ENCODE data around the gene RPL22. TPM values are rescaled to one million over a fixed set of nuclear protein-coding genes. Genes with fewer than 3 reads are reported as not detected.

RPL22 gene
- polyA plus RNA-seq, 1 donor (not counting 4 experiments of a cell fraction or from before 2014, with no cell fraction given), result 421 TPM

DNA sequence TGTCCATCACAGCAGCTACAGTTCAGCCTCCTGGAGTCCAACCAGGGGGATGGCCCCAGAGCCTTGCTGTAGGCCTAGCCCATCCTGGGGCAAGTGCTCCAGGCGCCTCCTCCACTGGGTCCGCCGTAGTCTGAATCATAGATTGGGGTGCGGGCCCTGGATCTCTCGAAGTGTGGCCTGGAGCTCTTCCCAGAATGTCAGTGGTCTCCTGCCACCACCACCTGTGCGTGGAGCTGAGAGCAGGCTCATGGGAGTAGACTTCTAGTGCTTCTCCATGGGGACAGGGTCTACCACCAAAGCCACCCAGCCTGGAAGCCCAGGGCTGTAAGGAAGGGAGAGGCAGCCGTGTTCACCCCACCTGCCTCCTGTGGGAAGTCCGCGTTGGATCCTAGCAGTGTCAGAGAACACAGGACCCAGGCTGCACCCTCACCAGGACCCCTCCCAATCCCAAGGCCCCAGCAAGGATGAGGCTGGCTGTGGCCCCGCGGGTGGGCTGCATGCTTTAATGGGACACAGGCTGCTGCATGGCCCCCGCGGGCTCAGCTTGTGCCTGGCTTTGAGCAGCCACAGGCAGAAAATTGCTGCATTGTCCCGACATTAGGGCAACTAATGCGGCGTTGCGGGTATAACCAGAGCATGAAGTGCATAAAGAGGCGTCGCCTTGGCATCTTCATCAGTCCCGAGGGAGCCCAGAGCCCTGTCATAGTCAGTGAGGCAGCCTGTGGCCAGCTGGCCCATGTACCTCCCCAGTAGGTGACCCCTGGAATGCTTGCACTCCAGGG lies 43.8 kb upstream of the RPL22 start:
- Histone ChIP-seq H3K9me3 (ENCODE audit: control insufficient read depth, low read depth, low read length) (no peaks in the 10 kb centered on the region), H3K27me3 (ENCODE audit: control insufficient read depth, extremely low read depth, insufficient read depth, low read length) (peaks cover 55% of the 10 kb centered on the region), H3K4me1 (ENCODE audit: control insufficient read depth, extremely low read depth, insufficient read depth, low read length) (peaks cover 9% of the 10 kb centered on the region), H3K79me2 (ENCODE audit: control insufficient read depth, insufficient read depth, low read length) (no peaks in the 10 kb centered on the region), H3K27ac (ENCODE audit: control insufficient read depth, insufficient read depth, low read length) (no peak overlapping the region), H3K9me1 (ENCODE audit: control insufficient read depth, extremely low read depth, insufficient read depth, low read length) (no peaks in the 10 kb centered on the region), H4K20me1 (ENCODE audit: control insufficient read depth, extremely low read depth, insufficient read depth, low read length) (peaks cover 6% of the 10 kb centered on the region), H3K4me2 (ENCODE audit: control insufficient read depth, extremely low read depth, insufficient read depth, low read depth, low read length) (no peak overlapping the region), H2AFZ (ENCODE audit: control insufficient read depth, low read length) (no peak overlapping the region), H3K4me3 (ENCODE audit: control insufficient read depth in 2 of 3, extremely low read depth in 1 of 3, insufficient read depth in 2 of 3, low read depth in 1 of 3, low read length in 3 of 3) (no peak overlapping the region), H3K36me3 (ENCODE audit: control insufficient read depth in 2 of 2, extremely low read depth in 1 of 2, insufficient read depth in 2 of 2, low read length in 2 of 2) (no peaks in the 10 kb centered on the region), H3K9ac (ENCODE audit: control insufficient read depth, extremely low read depth, insufficient read depth, low read length) (no peak overlapping the region)
- TF ChIP-seq, protein P1, sequence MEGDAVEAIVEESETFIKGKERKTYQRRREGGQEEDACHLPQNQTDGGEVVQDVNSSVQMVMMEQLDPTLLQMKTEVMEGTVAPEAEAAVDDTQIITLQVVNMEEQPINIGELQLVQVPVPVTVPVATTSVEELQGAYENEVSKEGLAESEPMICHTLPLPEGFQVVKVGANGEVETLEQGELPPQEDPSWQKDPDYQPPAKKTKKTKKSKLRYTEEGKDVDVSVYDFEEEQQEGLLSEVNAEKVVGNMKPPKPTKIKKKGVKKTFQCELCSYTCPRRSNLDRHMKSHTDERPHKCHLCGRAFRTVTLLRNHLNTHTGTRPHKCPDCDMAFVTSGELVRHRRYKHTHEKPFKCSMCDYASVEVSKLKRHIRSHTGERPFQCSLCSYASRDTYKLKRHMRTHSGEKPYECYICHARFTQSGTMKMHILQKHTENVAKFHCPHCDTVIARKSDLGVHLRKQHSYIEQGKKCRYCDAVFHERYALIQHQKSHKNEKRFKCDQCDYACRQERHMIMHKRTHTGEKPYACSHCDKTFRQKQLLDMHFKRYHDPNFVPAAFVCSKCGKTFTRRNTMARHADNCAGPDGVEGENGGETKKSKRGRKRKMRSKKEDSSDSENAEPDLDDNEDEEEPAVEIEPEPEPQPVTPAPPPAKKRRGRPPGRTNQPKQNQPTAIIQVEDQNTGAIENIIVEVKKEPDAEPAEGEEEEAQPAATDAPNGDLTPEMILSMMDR (optimal IDR thresholded peaks at IDR 0.05 in 1 of 3, IDR thresholded peaks at IDR 0.05 in 1 of 3, conservative IDR thresholded peaks at IDR 0.05 in 1 of 3; ENCODE audit: extremely low read depth in 1 of 3, insufficient read depth in 2 of 3, low read length in 3 of 3), result no peak
- peak; percentile 99 for TF ChIP-seq EZH2 (IDR thresholded peaks at IDR 0.05; ENCODE audit: low read length)
- DNase-seq (ENCODE audit: low read depth, low spot score) (no peak), FAIRE-seq (no peak)
- dilution Hi-C loops (cut with MboI; ENCODE audit: extremely low pct_ligation_motif_present, low sequenced_read_pairs), result no loop called here

DNA sequence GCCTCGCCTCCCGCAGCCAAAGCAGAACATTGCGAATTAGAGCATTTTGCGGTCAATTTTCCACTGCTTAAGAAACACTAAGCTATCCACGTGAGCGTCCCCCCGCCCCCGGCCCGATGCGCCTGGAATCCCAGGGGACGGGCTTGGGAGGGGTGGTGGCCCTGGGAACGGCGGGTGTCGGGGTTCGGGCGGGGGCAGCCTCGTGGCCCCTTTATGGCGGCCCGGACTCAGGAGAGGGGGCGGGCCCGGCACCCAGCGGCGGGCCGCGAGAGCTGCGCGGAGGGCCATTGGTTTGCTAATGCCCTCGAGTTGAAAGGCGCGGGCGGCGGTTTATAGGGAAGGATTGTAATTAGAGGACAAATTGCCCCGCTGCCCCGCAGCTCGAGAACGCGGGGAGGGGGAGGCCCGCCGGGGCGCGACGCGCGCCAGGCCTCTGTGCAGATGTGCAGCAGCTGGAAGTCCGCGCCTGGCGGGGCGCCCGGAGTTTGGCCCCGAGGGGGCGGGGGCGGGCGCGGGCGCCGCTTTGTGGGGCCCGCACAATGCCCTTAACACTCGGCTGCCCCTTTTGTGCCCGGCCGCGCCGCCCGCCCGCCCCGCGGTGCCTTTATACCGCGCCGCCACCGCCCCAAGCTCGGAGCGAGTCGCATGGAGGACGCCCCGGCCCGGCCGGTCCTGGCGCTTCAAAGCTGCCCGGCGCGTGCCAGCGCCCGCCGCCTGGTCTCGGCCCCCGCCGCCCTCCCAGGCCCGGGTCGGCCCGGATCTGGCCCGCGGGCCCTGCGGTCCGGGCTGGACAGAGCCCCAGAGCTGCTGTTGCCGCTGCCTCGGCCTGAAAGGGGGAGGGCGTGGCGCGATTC lies 42.7 kb upstream of the RPL22 start:
- DNase-seq (ENCODE audit: low read depth, low spot score) (no peak), FAIRE-seq (no peak)
- dilution Hi-C loops (cut with MboI; ENCODE audit: extremely low pct_ligation_motif_present, low sequenced_read_pairs), result no loop called here
- TF ChIP-seq, protein P1 (optimal IDR thresholded peaks at IDR 0.05 in 1 of 3, IDR thresholded peaks at IDR 0.05 in 1 of 3, conservative IDR thresholded peaks at IDR 0.05 in 1 of 3; ENCODE audit: extremely low read depth in 1 of 3, insufficient read depth in 2 of 3, low read length in 3 of 3), result no peak
- peak; percentile 69 for TF ChIP-seq EZH2 (IDR thresholded peaks at IDR 0.05; ENCODE audit: low read length)
- no peak overlapping the region for H2AFZ ChIP-seq (ENCODE audit: control insufficient read depth, low read length)
- no peaks in the 10 kb centered on the region for H3K9me3 ChIP-seq (ENCODE audit: control insufficient read depth, low read depth, low read length)
- peaks cover 9% of the 10 kb centered on the region for H3K4me1 ChIP-seq (ENCODE audit: control insufficient read depth, extremely low read depth, insufficient read depth, low read length)
- H3K9me1 ChIP-seq (ENCODE audit: control insufficient read depth, extremely low read depth, insufficient read depth, low read length), result no peaks in the 10 kb centered on the region
- H3K4me2 ChIP-seq (ENCODE audit: control insufficient read depth, extremely low read depth, insufficient read depth, low read depth, low read length), result peak overlapping the region; percentile 22
- peaks cover 55% of the 10 kb centered on the region for H3K27me3 ChIP-seq (ENCODE audit: control insufficient read depth, extremely low read depth, insufficient read depth, low read length)
- H3K9ac ChIP-seq (ENCODE audit: control insufficient read depth, extremely low read depth, insufficient read depth, low read length), result no peak overlapping the region
- H3K27ac ChIP-seq (ENCODE audit: control insufficient read depth, insufficient read depth, low read length), result no peak overlapping the region
- H3K4me3 ChIP-seq (ENCODE audit: control insufficient read depth in 2 of 3, extremely low read depth in 1 of 3, insufficient read depth in 2 of 3, low read depth in 1 of 3, low read length in 3 of 3), result peak overlapping the region in 1 of 3 experiments; percentile 32
- H4K20me1 ChIP-seq (ENCODE audit: control insufficient read depth, extremely low read depth, insufficient read depth, low read length), result peaks cover 6% of the 10 kb centered on the region
- no peaks in the 10 kb centered on the region for H3K79me2 ChIP-seq (ENCODE audit: control insufficient read depth, insufficient read depth, low read length)
- H3K36me3 ChIP-seq (ENCODE audit: control insufficient read depth in 2 of 2, extremely low read depth in 1 of 2, insufficient read depth in 2 of 2, low read length in 2 of 2), result no peaks in the 10 kb centered on the region

Data from keratinocyte (primary cell).